ENCODE data around the gene EPB41L1.

EPB41L1 gene

GRCh38 chr20:36155629-36155971 is 1.1 kb downstream of the EPB41L1 start:
- no peak for DNase-seq (ENCODE audit: low read depth, low spot score)

GRCh38 chr20:36155991-36156390 is 1.5 kb downstream of the EPB41L1 start:
- DNase-seq (ENCODE audit: low read depth, low spot score), result no peak

- no peak for DNase-seq (ENCODE audit: low read depth, low spot score)
Observed at GRCh38 chr20:36157610-36158009, 3.1 kb downstream of the EPB41L1 start.

GRCh38 chr20:36158160-36158741 is 3.7 kb downstream of the EPB41L1 start:
- DNase-seq (ENCODE audit: low read depth, low spot score), result no peak

GRCh38 chr20:36159833-36160232 is 5.3 kb downstream of the EPB41L1 start:
- DNase-seq (ENCODE audit: low read depth, low spot score), result no peak

- no peak for DNase-seq (ENCODE audit: low read depth, low spot score)
Observed at GRCh38 chr20:36162272-36162966, 7.9 kb downstream of the EPB41L1 start.

- no peak for DNase-seq (ENCODE audit: low read depth, low spot score)
Observed at GRCh38 chr20:36167902-36168503, 13.5 kb downstream of the EPB41L1 start.

- no peak for DNase-seq (ENCODE audit: low read depth, low spot score)
Observed at GRCh38 chr20:36170542-36171215, 16.1 kb downstream of the EPB41L1 start.

- DNase-seq (ENCODE audit: low read depth, low spot score), result no peak
Observed at GRCh38 chr20:36173451-36173933, 19.0 kb downstream of the EPB41L1 start.

- DNase-seq (ENCODE audit: low read depth, low spot score), result no peak
Observed at GRCh38 chr20:36175016-36175415, 20.5 kb downstream of the EPB41L1 start.

- no peak for DNase-seq (ENCODE audit: low read depth, low spot score)
Observed at GRCh38 chr20:36175475-36175995, 21.0 kb downstream of the EPB41L1 start.

GRCh38 chr20:36177716-36178115 is 23.2 kb downstream of the EPB41L1 start:
- DNase-seq (ENCODE audit: low read depth, low spot score), result no peak

GRCh38 chr20:36179170-36179945 is 24.8 kb downstream of the EPB41L1 start:
- no peak for DNase-seq (ENCODE audit: low read depth, low spot score)

GRCh38 chr20:36180323-36180722 is 25.8 kb downstream of the EPB41L1 start:
- DNase-seq (ENCODE audit: low read depth, low spot score), result no peak

- DNase-seq (ENCODE audit: low read depth, low spot score), result no peak
Observed at GRCh38 chr20:36181934-36182603, 27.5 kb downstream of the EPB41L1 start.

GRCh38 chr20:36182604-36183154 is 28.1 kb downstream of the EPB41L1 start:
- no peak for DNase-seq (ENCODE audit: low read depth, low spot score)

- DNase-seq (ENCODE audit: low read depth, low spot score), result no peak
Observed at GRCh38 chr20:36183155-36183944, 28.8 kb downstream of the EPB41L1 start.

GRCh38 chr20:36184816-36185776 is 30.6 kb downstream of the EPB41L1 start:
- no peak for DNase-seq (ENCODE audit: low read depth, low spot score)

All from brain pericyte (primary cell).